IMR-90 (cell line): Measurements from ENCODE around the gene TMEM25.

ENCODE experiments used
- CHD1 ChIP-seq: IDR thresholded peaks from 2 replicates; pipeline ENCODE4 v1.6.1; 2012; ENCODE audit warnings: low read depth, low read length, improper control_type of control experiment
- MAFK ChIP-seq: IDR thresholded peaks from 2 replicates; pipeline ENCODE4 v1.6.1; 2012; ENCODE audit warnings: low read depth, low read length, improper control_type of control experiment
- MXI1 ChIP-seq: IDR thresholded peaks from 2 replicates; pipeline ENCODE4 v1.6.1; 2012; ENCODE audit warnings: low read depth, mild to moderate bottlenecking, low read length, moderate library complexity, borderline replicate concordance
- POLR2A ChIP-seq: IDR thresholded peaks from 2 replicates; pipeline ENCODE4 v1.6.1; 2012; ENCODE audit warnings: mild to moderate bottlenecking, low read depth, low read length
- RCOR1 ChIP-seq: IDR thresholded peaks from 2 replicates; pipeline ENCODE4 v1.6.1; 2012; ENCODE audit warnings: mild to moderate bottlenecking, low read length, improper control_type of control experiment; ENCODE audit not compliant: insufficient replicate concordance
- TF ChIP-seq, protein P1 (sequence below): conservative IDR thresholded peaks from 2 replicates; pipeline ENCODE4 v1.5.1; 2012; ENCODE audit warnings: mild to moderate bottlenecking, low read depth, low read length, improper control_type of control experiment

DNA sequence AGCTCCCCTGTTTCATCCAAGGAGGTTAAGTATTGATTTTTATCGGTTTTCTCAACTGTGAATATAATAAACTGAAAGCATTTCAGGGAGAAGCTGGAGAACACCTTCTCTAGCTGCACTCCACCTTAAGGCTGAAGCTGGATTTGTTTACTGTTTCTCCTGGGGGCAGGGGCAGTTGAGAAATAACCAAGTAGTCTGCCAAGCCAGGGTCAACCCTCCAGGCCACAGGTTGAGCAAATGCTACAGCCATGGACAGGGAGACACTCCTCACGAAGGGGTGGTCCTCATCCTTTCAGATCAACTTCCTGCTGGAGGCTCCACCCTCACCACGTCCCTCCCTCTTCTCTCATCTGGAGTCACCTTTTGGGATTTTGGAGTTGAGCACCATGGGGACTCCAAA lies 3.9 kb upstream of the TMEM25 start, which contains the start of gene TTC36:
- TF ChIP-seq, protein P1, sequence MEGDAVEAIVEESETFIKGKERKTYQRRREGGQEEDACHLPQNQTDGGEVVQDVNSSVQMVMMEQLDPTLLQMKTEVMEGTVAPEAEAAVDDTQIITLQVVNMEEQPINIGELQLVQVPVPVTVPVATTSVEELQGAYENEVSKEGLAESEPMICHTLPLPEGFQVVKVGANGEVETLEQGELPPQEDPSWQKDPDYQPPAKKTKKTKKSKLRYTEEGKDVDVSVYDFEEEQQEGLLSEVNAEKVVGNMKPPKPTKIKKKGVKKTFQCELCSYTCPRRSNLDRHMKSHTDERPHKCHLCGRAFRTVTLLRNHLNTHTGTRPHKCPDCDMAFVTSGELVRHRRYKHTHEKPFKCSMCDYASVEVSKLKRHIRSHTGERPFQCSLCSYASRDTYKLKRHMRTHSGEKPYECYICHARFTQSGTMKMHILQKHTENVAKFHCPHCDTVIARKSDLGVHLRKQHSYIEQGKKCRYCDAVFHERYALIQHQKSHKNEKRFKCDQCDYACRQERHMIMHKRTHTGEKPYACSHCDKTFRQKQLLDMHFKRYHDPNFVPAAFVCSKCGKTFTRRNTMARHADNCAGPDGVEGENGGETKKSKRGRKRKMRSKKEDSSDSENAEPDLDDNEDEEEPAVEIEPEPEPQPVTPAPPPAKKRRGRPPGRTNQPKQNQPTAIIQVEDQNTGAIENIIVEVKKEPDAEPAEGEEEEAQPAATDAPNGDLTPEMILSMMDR, result no peak
- TF ChIP-seq MXI1 (no peak), POLR2A (no peak), CHD1 (no peak), RCOR1 (no peak), MAFK (no peak)
